Measurements from ENCODE around the gene CAMK2A. TPM values are rescaled to one million over a fixed set of nuclear protein-coding genes. Genes with fewer than 3 reads are reported as not detected.

CAMK2A gene
- total RNA-seq, 6 experiments from 2014 or later: 0.10 to 0.26 (median 0.23) TPM; not detected in 3

- no peak overlapping the region for H3K4me3 ChIP-seq
- peaks cover 0 to 6% (median 2%) of the 10 kb centered on the region in 4 donors for H3K4me1 ChIP-seq
- H3K27me3 ChIP-seq: no peaks in the 10 kb centered on the region
- intact Hi-C loops (cut with DNase I): no loop called here
- 49% methylated on average over 4 of the region's 5 CpGs for WGBS (ENCODE audit: insufficient coverage, low coverage, low lambda C conversion rate, missing lambda C conversion rate)
- no peak for ATAC-seq
- TF ChIP-seq POLR2A (IDR thresholded peaks at IDR 0.05) (no peak), CTCF (IDR thresholded peaks at IDR 0.05) (no peak)
- H3K27ac ChIP-seq: no peak overlapping the region
- H3K36me3 ChIP-seq: no peaks in the 10 kb centered on the region
- no peak for DNase-seq
- no peaks in the 10 kb centered on the region for H3K9me3 ChIP-seq
Observed at GRCh38 chr5:150271923-150272322, 17.6 kb downstream of the CAMK2A start.

DNA sequence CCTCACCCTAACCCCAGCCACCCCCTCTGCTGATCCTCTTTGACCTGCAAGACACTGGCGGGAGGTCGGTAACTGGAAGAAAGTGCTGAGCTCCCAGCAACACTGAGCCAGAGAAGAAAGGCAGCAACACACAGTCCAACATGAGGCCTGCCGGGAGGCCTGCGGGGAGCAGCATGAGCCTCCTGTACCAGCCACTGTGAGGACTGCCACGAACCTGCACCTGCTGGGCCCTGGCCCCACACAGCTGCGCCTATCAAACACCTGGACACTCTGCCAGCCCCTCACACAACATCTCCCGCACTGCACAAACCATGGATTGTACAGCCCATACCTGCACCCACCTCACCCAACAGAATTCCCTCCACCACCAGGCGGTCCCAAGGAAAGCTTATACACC is 18.3 kb downstream of the CAMK2A start:
- H3K27me3 ChIP-seq: no peaks in the 10 kb centered on the region
- intact Hi-C loops (cut with DNase I): no loop called here
- H3K4me3 ChIP-seq: no peak overlapping the region
- no peaks in the 10 kb centered on the region for H3K36me3 ChIP-seq
- H3K4me1 ChIP-seq: peaks cover 0 to 12% (median 5%) of the 10 kb centered on the region in 4 donors
- no peak overlapping the region for H3K27ac ChIP-seq
- TF ChIP-seq CTCF (IDR thresholded peaks at IDR 0.05) (no peak), POLR2A (IDR thresholded peaks at IDR 0.05) (no peak)
- ATAC-seq (no peak), DNase-seq (no peak)
- 100% methylated on average over 1 of the region's 8 CpGs for WGBS (ENCODE audit: insufficient coverage, low coverage, low lambda C conversion rate, missing lambda C conversion rate)
- no peaks in the 10 kb centered on the region for H3K9me3 ChIP-seq

- intact Hi-C loops (cut with DNase I): no loop called here
Observed at GRCh38 chr5:150270541-150271295, 18.9 kb downstream of the CAMK2A start.

GRCh38 chr5:150266871-150267291 is 22.7 kb downstream of the CAMK2A start:
- Histone ChIP-seq H3K4me3 (no peak overlapping the region), H3K27me3 (no peaks in the 10 kb centered on the region), H3K4me1 (peaks cover 0 to 27% (median 6%) of the 10 kb centered on the region in 4 donors), H3K36me3 (no peaks in the 10 kb centered on the region), H3K27ac (no peak overlapping the region), H3K9me3 (no peaks in the 10 kb centered on the region)
- intact Hi-C loops (cut with DNase I): no loop called here
- 23% methylated on average over 3 of the region's 4 CpGs for WGBS (ENCODE audit: insufficient coverage, low coverage, low lambda C conversion rate, missing lambda C conversion rate)
- DNase-seq (peak in 2 of 3 donors; percentile 54 to 80), ATAC-seq (peak; percentile 55 to 71 (median 66))
- TF ChIP-seq CTCF (IDR thresholded peaks at IDR 0.05): no peak
- TF ChIP-seq POLR2A (IDR thresholded peaks at IDR 0.05): no peak

More at GRCh38 chr5:150270541-150271295, 18.9 kb downstream of the CAMK2A start:
- Histone ChIP-seq H3K4me3 (no peak overlapping the region), H3K4me1 (peaks cover 0 to 14% (median 6%) of the 10 kb centered on the region in 4 donors), H3K36me3 (no peaks in the 10 kb centered on the region), H3K9me3 (no peaks in the 10 kb centered on the region), H3K27me3 (no peaks in the 10 kb centered on the region), H3K27ac (no peak overlapping the region)
- ATAC-seq: peak in 3 of 4 donors; percentile 13 to 60 (median 50)
- 46% methylated on average over 4 of the region's 12 CpGs for WGBS (ENCODE audit: insufficient coverage, low coverage, low lambda C conversion rate, missing lambda C conversion rate)
- TF ChIP-seq CTCF (IDR thresholded peaks at IDR 0.05) (no peak), POLR2A (IDR thresholded peaks at IDR 0.05) (no peak)
- no peak for DNase-seq
